Adrenal gland (tissue), 12 donors: ENCODE results near the gene CAMK2N2. TPM values are rescaled to one million over a fixed set of nuclear protein-coding genes. Genes with fewer than 3 reads are reported as not detected.

Experiments
- DNase-seq, 7 donors: peaks; one replicate each; pipeline ENCODE4 v3.0.0-alpha.2; 2019 to 2020
- H3K27ac ChIP-seq, 5 donors: fragments of 200-600 bp; sonication (generic) in 4 of 5; 1 replicate in 3 of 5; 2 replicates in 2 of 5; pipeline versions ENCODE4 v1.5.1 to v1.8.0; 2016 to 2020; ENCODE audit warnings: mild to moderate bottlenecking in 1 of 5
- H3K27me3 ChIP-seq: fragments of 200-600 bp; 2 replicates; pipeline ENCODE4 v1.8.0; 2021
- H3K36me3 ChIP-seq, 2 donors: fragments of 200-600 bp; replicated peaks in 1 of 2; 1 replicate in 1 of 2; 2 replicates in 1 of 2; pipeline versions ENCODE4 v1.5.1 to v1.8.0; 2018 to 2022
- H3K4me1 ChIP-seq, 2 donors: fragments of 200-600 bp; replicated peaks in 1 of 2; 1 replicate in 1 of 2; 2 replicates in 1 of 2; pipeline versions ENCODE4 v1.5.1 to v1.8.0; 2018 to 2021
- H3K4me3 ChIP-seq, 4 donors: fragments of 200-600 bp; sonication (generic) in 3 of 4; one replicate each; pipeline ENCODE4 v1.5.1; 2016 to 2018
- H3K9me3 ChIP-seq, 3 donors: fragments of 200-600 bp; sonication (generic) in 1 of 3; replicated peaks in 1 of 3; 1 replicate in 2 of 3; 2 replicates in 1 of 3; pipeline versions ENCODE4 v1.5.1 to v1.8.0; 2016 to 2021
- CTCF ChIP-seq, 6 experiments: fragments of 450-650 bp in 4 of 6; fragments of 200-600 bp in 2 of 6; sonication (generic) in 1 of 6; IDR thresholded peaks; 1 replicate in 5 of 6; 2 replicates in 1 of 6; pipeline versions ENCODE4 v1.5.1 to v1.8.0; 2016 to 2021; ENCODE audit warnings: antibody characterized with exemption in 6 of 6, mild to moderate bottlenecking in 2 of 6, moderate library complexity in 1 of 6
- POLR2A ChIP-seq, 2 donors: fragments of 450-650 bp; IDR thresholded peaks; one replicate each; pipeline ENCODE4 v1.6.1; 2017; ENCODE audit warnings: antibody characterized with exemption in 2 of 2, mild to moderate bottlenecking in 2 of 2, moderate library complexity in 1 of 2
- WGBS, 4 donors: extraction: QIAGEN DNeasy Blood & Tissue Kit in 2 of 4; methylation state at CpG; one replicate each; pipeline versions ENCODE4 v1.1.5 to v1.1.7; 2013 to 2017; 5-methylcytosine and 5-hydroxymethylcytosine counted together
- intact Hi-C, 2 donors: fragments of 100-400 bp; cut with DNase I; formaldehyde crosslinking; loops; one replicate each; pipeline versions ENCODE4 v1.14.1 to v1.15.0; 2022 to 2023
- polyA plus RNA-seq, 3 donors: library from polyadenylated mRNA; stranded (reverse); fragments of 200-250 nt in 2 of 3; fragments of 350-450 nt in 1 of 3; fragmentation: Illumina TruSeq in 1 of 3; extraction: RNeasy Lipid Tissue Mini Kit (QIAGEN cat#74804) in 1 of 3; gene quantifications; one replicate each; pipeline ENCODE4 v1.2.3, GENCODE V29; 2013 to 2014
- total RNA-seq, 9 donors: library from RNA; depleted of rRNA in 4 of 9; stranded (reverse); fragments of >200 nt in 4 of 9; fragments of 120-200 nt in 1 of 9; fragmentation: NEBNext Ultra II Directional in 1 of 9; extraction: Animal tissue kit (Norgen Biotek cat#: 25700) in 1 of 9; gene quantifications; one replicate each; pipeline versions ENCODE4 v1.1.0 to v1.2.4, GENCODE V29; 2013 to 2023
- donor health status: healthy with polysubstance abuse.
- donor health status: Bipolar disorder and iron deficiency.
- donor health status: DM: yes; HTN: yes; CAD: no.
- donor health status: DM: no; HTN: no; CAD: no.
- donor health status: DM: no; HTN: no; CAD: no.
- donor health status: DM: yes; HTN: yes; CAD: no.

Gene CAMK2N2
- total and polyA plus RNA-seq, 12 donors: 0.47 to 39.3 (median 7.2) TPM; not detected in 2

- peak in 2 of 7 donors; percentile 44 to 79 for DNase-seq
- H3K27me3 ChIP-seq: peaks cover 11% of the 10 kb centered on the region
- no peaks in the 10 kb centered on the region for H3K9me3 ChIP-seq
- TF ChIP-seq CTCF (IDR thresholded peaks at IDR 0.05): no peak
- peak in 1 of 2 donors; percentile 16 for TF ChIP-seq POLR2A (IDR thresholded peaks at IDR 0.05)
- H3K27ac ChIP-seq: peak overlapping the region in 2 of 5 donors; percentile 6 to 78
- intact Hi-C loops: no loop called here
- no peaks in the 10 kb centered on the region for H3K36me3 ChIP-seq
- 7 to 29% (median 15%) methylated on average over 14 to 79 of the region's 79 CpGs for WGBS, 4 donors
- peak overlapping the region in 2 of 4 donors; percentile 80 to 85 for H3K4me3 ChIP-seq
- peaks cover 22 to 54% of the 10 kb centered on the region in 2 donors for H3K4me1 ChIP-seq
These were observed 30.5 kb downstream of the CAMK2N2 start for GRCh38 chr3:184230603-184231528.

GRCh38 chr3:184230081-184230602 is 31.2 kb downstream of the CAMK2N2 start:
- no peaks in the 10 kb centered on the region for H3K36me3 ChIP-seq
- H3K27me3 ChIP-seq: peaks cover 11% of the 10 kb centered on the region
- 0 to 1% (median 1%) methylated on average over 3 to 61 of the region's 61 CpGs; no CpG with 5 or more reads in 1 of the 4 donors for WGBS, 4 donors
- peak overlapping the region in 3 of 4 donors; percentile 6 to 85 (median 80) for H3K4me3 ChIP-seq
- DNase-seq: peak in 1 of 7 donors; percentile 23
- peak overlapping the region in 2 of 5 donors; percentile 6 to 78 for H3K27ac ChIP-seq
- peaks cover 22 to 52% of the 10 kb centered on the region in 2 donors for H3K4me1 ChIP-seq
- TF ChIP-seq CTCF (IDR thresholded peaks at IDR 0.05) (no peak), POLR2A (IDR thresholded peaks at IDR 0.05) (no peak)
- no peaks in the 10 kb centered on the region for H3K9me3 ChIP-seq
- intact Hi-C loops: no loop called here

GRCh38 chr3:184229394-184230080 is 31.8 kb downstream of the CAMK2N2 start, which contains the start of gene VWA5B2:
Gene VWA5B2 (plus strand): TSS chr3:184229585. CDS start chr3:184230529, 944 bp downstream.
- 1 to 2% (median 1%) methylated on average over 11 to 55 of the region's 66 CpGs; no CpG with 5 or more reads in 1 of the 4 donors for WGBS, 4 donors
- Histone ChIP-seq H3K4me3 (peak within 1 kb of the TSS in 3 of 4 donors; percentile 6 to 85 (median 80)), H3K27ac (peak within 1 kb of the TSS in 3 of 5 donors; percentile 47 to 78 (median 59)), H3K36me3 (no peaks in the 10 kb centered on the region), H3K27me3 (peaks cover 11% of the 10 kb centered on the region), H3K9me3 (no peaks in the 10 kb centered on the region), H3K4me1 (peaks cover 21 to 46% of the 10 kb centered on the region in 2 donors)
- DNase-seq: peak; percentile 76 to 89 (median 83)
- intact Hi-C loops: no loop called here
- TF ChIP-seq POLR2A (IDR thresholded peaks at IDR 0.05) (peak; percentile 74 to 89), CTCF (IDR thresholded peaks at IDR 0.05) (peak in 5 of 6 experiments; percentile 21 to 72 (median 48))
